ENCODE data around the gene TDRD9.

TDRD9 gene

DNA sequence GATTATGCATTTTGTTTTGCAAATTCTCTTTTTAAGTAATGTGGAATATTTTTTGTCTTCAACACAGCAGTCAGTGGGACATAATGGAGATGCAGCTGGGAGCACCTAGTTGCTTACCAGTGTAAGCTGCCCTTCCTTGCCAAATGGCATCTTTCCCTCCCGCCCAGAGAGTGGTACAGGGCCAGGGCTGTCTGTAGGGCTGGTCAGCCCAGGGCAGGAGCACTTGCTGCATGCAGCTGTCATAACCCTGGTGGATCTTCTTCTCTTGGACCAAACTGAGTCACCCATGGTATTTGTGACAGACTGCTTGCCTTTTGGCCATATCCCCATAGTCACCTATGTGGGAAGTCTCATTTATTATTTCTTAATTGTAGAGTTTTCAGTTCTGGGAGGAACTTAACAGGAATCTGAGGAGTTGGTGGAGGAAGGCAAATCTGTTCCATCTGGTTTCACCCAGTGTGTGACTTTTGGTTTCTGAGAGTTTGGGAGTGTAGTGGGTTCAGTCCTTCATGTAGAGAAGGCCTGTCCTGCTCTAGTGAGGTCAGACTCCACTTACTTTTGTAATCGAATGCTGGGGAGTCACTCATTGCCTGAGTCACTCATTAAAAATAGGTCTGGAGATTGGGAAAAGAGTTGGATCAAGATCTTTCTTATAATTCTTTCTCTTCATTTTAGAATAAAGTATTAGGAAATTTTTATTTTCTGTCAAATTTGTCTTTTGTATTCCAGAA is 95.2 kb downstream of the TDRD9 start:
- no peak overlapping the region for H3K4me3 ChIP-seq (ENCODE audit: insufficient read depth, low read depth, low read length)
- no peaks in the 10 kb centered on the region for H3K36me3 ChIP-seq (ENCODE audit: control insufficient read depth, insufficient read depth, low read length)
- no peaks in the 10 kb centered on the region for H3K4me1 ChIP-seq (ENCODE audit: control insufficient read depth, insufficient read depth, low read length)
- no peak overlapping the region for H3K27ac ChIP-seq (ENCODE audit: insufficient read depth, low read depth, low read length, poor library complexity, severe bottlenecking)
- H3K27me3 ChIP-seq (ENCODE audit: control insufficient read depth, insufficient read depth, low read length, poor library complexity, severe bottlenecking), result no peaks in the 10 kb centered on the region
- WGBS, 2 experiments, result 93 to 96% methylated on average over 2 of the region's 2 CpGs
- H3K9me3 ChIP-seq (ENCODE audit: control insufficient read depth, low read length), result no peaks in the 10 kb centered on the region

DNA sequence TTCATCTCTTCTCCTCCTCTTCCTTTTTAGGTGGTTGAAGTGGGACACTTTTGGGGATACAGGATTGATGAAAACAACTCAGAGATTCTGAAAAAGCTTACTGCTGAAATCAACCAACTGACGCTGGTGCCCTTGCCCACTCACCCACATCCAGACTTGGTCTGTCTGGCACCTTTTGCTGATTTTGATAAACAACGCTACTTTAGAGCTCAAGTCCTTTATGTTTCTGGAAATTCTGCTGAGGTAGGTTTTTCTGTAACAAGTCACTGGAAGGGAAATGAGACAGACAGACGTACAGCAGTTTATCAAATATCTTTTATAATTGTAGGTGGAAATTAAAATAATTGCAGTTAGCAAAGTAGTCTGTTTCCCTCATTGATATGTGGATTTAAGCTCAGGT is 97.3 kb downstream of the TDRD9 start:
- Histone ChIP-seq H3K4me1 (ENCODE audit: control insufficient read depth, insufficient read depth, low read length) (no peaks in the 10 kb centered on the region), H3K9me3 (ENCODE audit: control insufficient read depth, low read length) (no peaks in the 10 kb centered on the region), H3K36me3 (ENCODE audit: control insufficient read depth, insufficient read depth, low read length) (no peaks in the 10 kb centered on the region), H3K27ac (ENCODE audit: insufficient read depth, low read depth, low read length, poor library complexity, severe bottlenecking) (no peak overlapping the region), H3K27me3 (ENCODE audit: control insufficient read depth, insufficient read depth, low read length, poor library complexity, severe bottlenecking) (no peaks in the 10 kb centered on the region), H3K4me3 (ENCODE audit: insufficient read depth, low read depth, low read length) (no peak overlapping the region)
- WGBS, 2 experiments, result 95 to 97% methylated on average over 3 of the region's 3 CpGs

DNA sequence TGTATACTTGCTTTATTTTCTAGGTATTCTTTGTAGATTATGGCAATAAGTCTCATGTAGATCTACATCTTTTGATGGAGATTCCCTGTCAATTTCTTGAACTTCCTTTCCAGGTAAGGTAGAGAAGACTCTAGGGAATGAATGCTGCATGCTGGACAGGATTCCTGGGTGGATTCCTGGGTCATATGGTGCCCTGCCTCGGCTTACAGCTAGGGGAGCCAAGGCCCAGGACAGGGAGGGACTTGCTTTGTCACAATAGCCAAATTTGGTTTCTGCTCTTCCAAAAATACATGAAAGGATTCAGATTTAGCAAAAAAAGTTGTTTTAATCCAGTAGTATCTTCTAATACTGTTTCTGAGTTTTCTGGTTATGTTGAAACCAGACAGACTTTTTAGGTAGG is 97.8 kb downstream of the TDRD9 start:
- H3K4me3 ChIP-seq (ENCODE audit: insufficient read depth, low read depth, low read length), result no peak overlapping the region
- H3K9me3 ChIP-seq (ENCODE audit: control insufficient read depth, low read length), result no peaks in the 10 kb centered on the region
- H3K27ac ChIP-seq (ENCODE audit: insufficient read depth, low read depth, low read length, poor library complexity, severe bottlenecking), result no peak overlapping the region
- 61 to 76% methylated on average over 1 of the region's 1 CpG for WGBS, 2 experiments
- no peaks in the 10 kb centered on the region for H3K27me3 ChIP-seq (ENCODE audit: control insufficient read depth, insufficient read depth, low read length, poor library complexity, severe bottlenecking)
- no peaks in the 10 kb centered on the region for H3K4me1 ChIP-seq (ENCODE audit: control insufficient read depth, insufficient read depth, low read length)
- H3K36me3 ChIP-seq (ENCODE audit: control insufficient read depth, insufficient read depth, low read length), result no peaks in the 10 kb centered on the region

DNA sequence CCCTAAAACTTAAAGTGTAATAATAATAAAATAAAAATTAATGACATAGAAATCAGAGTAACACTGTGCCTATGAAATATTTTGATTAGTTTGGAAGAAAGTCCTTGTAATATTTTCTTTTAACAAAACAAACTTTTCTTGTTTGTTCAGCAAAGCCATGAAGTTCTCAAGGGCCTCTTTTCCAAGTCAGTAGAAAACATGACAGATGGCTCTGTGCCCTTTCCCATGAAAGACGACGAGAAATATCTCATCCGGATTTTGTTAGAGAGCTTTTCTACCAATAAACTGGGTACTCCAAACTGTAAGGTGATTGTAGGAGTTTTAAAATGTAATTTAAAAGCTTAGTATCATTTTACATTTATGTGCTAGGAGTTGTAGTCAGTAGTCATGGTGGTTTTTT is 102.7 kb downstream of the TDRD9 start:
- H3K27ac ChIP-seq (ENCODE audit: insufficient read depth, low read depth, low read length, poor library complexity, severe bottlenecking), result no peak overlapping the region
- no peak overlapping the region for H3K4me3 ChIP-seq (ENCODE audit: insufficient read depth, low read depth, low read length)
- H3K9me3 ChIP-seq (ENCODE audit: control insufficient read depth, low read length), result no peaks in the 10 kb centered on the region
- H3K36me3 ChIP-seq (ENCODE audit: control insufficient read depth, insufficient read depth, low read length), result no peaks in the 10 kb centered on the region
- H3K27me3 ChIP-seq (ENCODE audit: control insufficient read depth, insufficient read depth, low read length, poor library complexity, severe bottlenecking), result no peaks in the 10 kb centered on the region
- H3K4me1 ChIP-seq (ENCODE audit: control insufficient read depth, insufficient read depth, low read length), result no peaks in the 10 kb centered on the region
- WGBS, 2 experiments, result 94 to 98% methylated on average over 3 of the region's 3 CpGs

DNA sequence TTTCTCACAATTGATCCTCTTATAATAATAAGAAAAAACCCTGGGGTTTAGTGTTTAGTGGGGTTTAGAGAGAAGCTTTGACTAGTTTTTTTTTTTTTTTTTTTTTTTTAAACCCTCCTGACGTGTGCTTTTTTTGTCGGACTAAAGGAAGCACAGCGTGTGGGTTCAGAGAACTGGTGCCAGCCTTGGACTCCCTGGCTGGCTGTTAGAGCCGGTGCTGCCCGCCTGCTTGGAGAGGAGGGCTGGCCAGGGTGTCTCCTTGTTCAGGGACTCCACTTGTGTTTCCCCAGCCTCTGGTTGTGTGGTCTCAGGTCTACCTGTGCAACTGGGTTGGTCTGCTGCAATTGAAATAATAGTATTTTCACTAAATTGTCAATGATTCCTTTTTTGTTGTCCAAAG is 103.1 kb downstream of the TDRD9 start:
- Histone ChIP-seq H3K27ac (ENCODE audit: insufficient read depth, low read depth, low read length, poor library complexity, severe bottlenecking) (no peak overlapping the region), H3K4me1 (ENCODE audit: control insufficient read depth, insufficient read depth, low read length) (no peaks in the 10 kb centered on the region)
- WGBS, 2 experiments, result 83 to 84% methylated on average over 5 of the region's 5 CpGs

DNA sequence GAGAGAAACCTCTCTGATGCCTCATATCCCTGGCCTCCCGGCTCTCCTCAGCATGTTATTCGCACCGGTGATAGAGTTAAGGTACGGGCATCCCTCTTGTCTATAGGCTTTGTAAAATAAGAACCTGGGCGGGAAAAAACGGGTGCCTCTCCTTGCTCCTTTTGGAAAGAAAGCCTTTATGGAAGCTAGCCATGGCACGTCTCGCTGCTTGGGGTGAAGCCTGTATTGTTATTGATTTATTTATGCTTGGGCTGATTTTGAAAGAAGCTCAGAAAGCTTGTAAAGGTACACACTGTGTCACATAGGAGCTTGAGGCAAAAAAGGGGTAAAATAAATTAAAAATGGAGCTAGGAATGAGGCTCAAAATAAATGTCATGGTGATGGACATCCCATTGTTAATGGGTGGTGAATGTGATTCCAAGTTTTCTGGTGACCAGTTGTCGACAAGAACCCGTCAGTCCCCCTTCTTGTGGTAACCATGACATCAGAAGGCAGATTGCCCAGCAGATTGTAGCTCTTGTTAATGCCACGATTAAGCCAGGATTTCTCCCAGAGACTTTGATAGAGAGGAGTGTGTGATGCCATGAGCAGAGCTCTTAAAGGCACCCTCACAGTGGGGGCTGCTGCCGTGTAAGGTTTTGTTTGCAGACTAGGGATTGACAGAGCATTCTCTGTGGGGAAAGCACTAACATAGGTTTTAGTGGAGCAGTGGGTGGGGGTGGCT is 106.9 kb downstream of the TDRD9 start:
- Histone ChIP-seq H3K27ac (ENCODE audit: insufficient read depth, low read depth, low read length, poor library complexity, severe bottlenecking) (no peak overlapping the region), H3K9me3 (ENCODE audit: control insufficient read depth, low read length) (no peaks in the 10 kb centered on the region), H3K4me3 (ENCODE audit: insufficient read depth, low read depth, low read length) (no peak overlapping the region), H3K36me3 (ENCODE audit: control insufficient read depth, insufficient read depth, low read length) (no peaks in the 10 kb centered on the region), H3K27me3 (ENCODE audit: control insufficient read depth, insufficient read depth, low read length, poor library complexity, severe bottlenecking) (no peaks in the 10 kb centered on the region), H3K4me1 (ENCODE audit: control insufficient read depth, insufficient read depth, low read length) (no peaks in the 10 kb centered on the region)
- WGBS, 2 experiments, result 87 to 88% methylated on average over 12 of the region's 12 CpGs

More for the DNA sequence above, 103.1 kb downstream of the TDRD9 start:
- H3K27me3 ChIP-seq (ENCODE audit: control insufficient read depth, insufficient read depth, low read length, poor library complexity, severe bottlenecking), result no peaks in the 10 kb centered on the region
- H3K4me3 ChIP-seq (ENCODE audit: insufficient read depth, low read depth, low read length), result no peak overlapping the region
- no peaks in the 10 kb centered on the region for H3K9me3 ChIP-seq (ENCODE audit: control insufficient read depth, low read length)
- H3K36me3 ChIP-seq (ENCODE audit: control insufficient read depth, insufficient read depth, low read length), result no peaks in the 10 kb centered on the region

DNA sequence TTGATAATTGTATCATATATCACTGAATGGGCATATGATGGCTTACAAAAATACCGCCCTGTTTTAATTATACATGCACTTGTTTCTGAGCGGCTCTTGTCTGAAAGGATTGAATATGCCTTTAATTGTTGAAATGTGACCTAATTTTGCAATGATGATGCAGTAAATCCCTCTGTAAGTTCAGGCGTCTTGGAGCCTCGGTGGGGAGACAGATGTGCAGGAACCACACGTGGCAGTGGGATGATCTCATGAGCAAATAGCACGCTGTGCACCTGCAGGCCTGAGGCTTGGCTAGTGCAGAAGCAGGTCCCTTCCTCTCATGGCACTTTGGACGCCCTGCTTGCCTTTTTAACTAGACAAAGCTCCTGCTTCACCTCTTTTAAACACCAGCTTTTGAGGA is 108.0 kb downstream of the TDRD9 start:
- H3K36me3 ChIP-seq (ENCODE audit: control insufficient read depth, insufficient read depth, low read length), result no peaks in the 10 kb centered on the region

DNA sequence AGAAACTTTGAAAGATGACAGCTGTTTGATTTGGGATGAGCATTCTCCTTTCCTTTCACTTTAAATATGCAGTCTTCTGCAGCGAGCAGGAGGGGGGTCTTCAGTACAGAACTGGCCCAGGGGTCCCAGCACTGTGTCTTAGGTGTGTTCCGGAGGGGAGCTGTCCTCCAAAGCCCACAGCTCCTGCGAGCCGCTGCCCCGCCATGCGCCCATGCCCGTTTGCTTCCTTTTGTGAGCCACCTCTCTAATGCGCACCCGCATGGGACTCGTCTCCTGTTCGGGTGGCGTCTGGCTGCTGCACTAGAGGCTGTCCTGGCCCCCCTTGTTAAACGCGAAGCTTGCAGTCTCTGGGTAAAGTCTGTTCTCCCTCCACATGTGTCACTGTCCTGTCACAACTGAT is 108.8 kb downstream of the TDRD9 start:
- Histone ChIP-seq H3K4me1 (ENCODE audit: control insufficient read depth, insufficient read depth, low read length) (no peaks in the 10 kb centered on the region), H3K36me3 (ENCODE audit: control insufficient read depth, insufficient read depth, low read length) (no peaks in the 10 kb centered on the region), H3K4me3 (ENCODE audit: insufficient read depth, low read depth, low read length) (no peak overlapping the region), H3K9me3 (ENCODE audit: control insufficient read depth, low read length) (no peaks in the 10 kb centered on the region), H3K27me3 (ENCODE audit: control insufficient read depth, insufficient read depth, low read length, poor library complexity, severe bottlenecking) (no peaks in the 10 kb centered on the region), H3K27ac (ENCODE audit: insufficient read depth, low read depth, low read length, poor library complexity, severe bottlenecking) (no peak overlapping the region)
- 85% methylated on average over 14 of the region's 14 CpGs for WGBS, 2 experiments

More for the DNA sequence above, 108.0 kb downstream of the TDRD9 start:
- no peaks in the 10 kb centered on the region for H3K9me3 ChIP-seq (ENCODE audit: control insufficient read depth, low read length)
- H3K27ac ChIP-seq (ENCODE audit: insufficient read depth, low read depth, low read length, poor library complexity, severe bottlenecking), result no peak overlapping the region
- no peak overlapping the region for H3K4me3 ChIP-seq (ENCODE audit: insufficient read depth, low read depth, low read length)
- H3K4me1 ChIP-seq (ENCODE audit: control insufficient read depth, insufficient read depth, low read length), result no peaks in the 10 kb centered on the region
- 90 to 93% methylated on average over 7 of the region's 7 CpGs for WGBS, 2 experiments
- H3K27me3 ChIP-seq (ENCODE audit: control insufficient read depth, insufficient read depth, low read length, poor library complexity, severe bottlenecking), result no peaks in the 10 kb centered on the region

DNA sequence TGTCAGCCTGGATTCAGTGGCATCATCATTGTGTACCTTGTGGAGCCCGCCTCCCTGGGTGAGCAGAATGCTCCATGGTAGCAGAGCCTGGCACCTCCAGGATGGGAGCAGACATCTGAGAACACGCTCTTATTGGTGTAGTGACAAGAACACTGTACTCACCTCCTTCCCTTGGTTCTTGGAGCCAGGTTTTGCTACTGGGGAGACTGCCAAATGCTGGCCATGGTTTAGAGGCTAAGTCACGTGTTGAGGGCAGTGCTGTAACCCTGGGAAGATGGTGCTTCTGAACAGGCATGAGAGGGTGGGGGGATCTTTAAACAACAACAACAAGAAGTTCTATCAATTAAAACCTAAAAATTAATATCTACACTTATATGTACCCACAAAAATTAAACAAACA is 109.6 kb downstream of the TDRD9 start:
- no peak overlapping the region for H3K27ac ChIP-seq (ENCODE audit: insufficient read depth, low read depth, low read length, poor library complexity, severe bottlenecking)
- H3K9me3 ChIP-seq (ENCODE audit: control insufficient read depth, low read length), result no peaks in the 10 kb centered on the region
- WGBS, 2 experiments, result 91 to 96% methylated on average over 3 of the region's 3 CpGs
- H3K27me3 ChIP-seq (ENCODE audit: control insufficient read depth, insufficient read depth, low read length, poor library complexity, severe bottlenecking), result no peaks in the 10 kb centered on the region
- no peaks in the 10 kb centered on the region for H3K36me3 ChIP-seq (ENCODE audit: control insufficient read depth, insufficient read depth, low read length)
- H3K4me1 ChIP-seq (ENCODE audit: control insufficient read depth, insufficient read depth, low read length), result no peaks in the 10 kb centered on the region
- no peak overlapping the region for H3K4me3 ChIP-seq (ENCODE audit: insufficient read depth, low read depth, low read length)

DNA sequence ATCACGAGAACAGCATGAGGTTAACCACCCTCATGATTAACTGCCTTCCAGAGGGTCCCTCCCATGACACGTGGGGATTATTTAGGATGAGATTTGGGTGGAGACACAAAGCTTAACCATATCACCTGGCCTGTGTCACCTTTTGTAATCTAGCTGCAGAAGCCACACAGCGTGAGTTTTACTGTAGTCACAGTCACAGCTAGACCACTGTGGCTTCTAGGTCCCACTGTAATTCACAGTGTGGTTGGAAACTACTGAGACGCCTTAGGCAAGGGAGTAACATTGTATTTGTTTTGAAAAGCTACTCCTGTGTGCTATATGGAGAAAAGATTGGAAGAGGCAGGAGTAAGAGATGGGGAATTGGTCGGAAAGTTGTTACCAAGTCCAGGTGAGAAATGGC is 111.0 kb downstream of the TDRD9 start:
- no peak overlapping the region for H3K4me3 ChIP-seq (ENCODE audit: insufficient read depth, low read depth, low read length)
- H3K36me3 ChIP-seq (ENCODE audit: control insufficient read depth, insufficient read depth, low read length), result no peaks in the 10 kb centered on the region
- no peaks in the 10 kb centered on the region for H3K27me3 ChIP-seq (ENCODE audit: control insufficient read depth, insufficient read depth, low read length, poor library complexity, severe bottlenecking)
- WGBS, 2 experiments, result 91 to 92% methylated on average over 5 of the region's 5 CpGs
- H3K9me3 ChIP-seq (ENCODE audit: control insufficient read depth, low read length), result no peaks in the 10 kb centered on the region
- H3K4me1 ChIP-seq (ENCODE audit: control insufficient read depth, insufficient read depth, low read length), result no peaks in the 10 kb centered on the region
- H3K27ac ChIP-seq (ENCODE audit: insufficient read depth, low read depth, low read length, poor library complexity, severe bottlenecking), result no peak overlapping the region
